SK-N-MC (cell line): Measurements from ENCODE around the gene GAS1.

ENCODE experiments used
- DNase-seq: peaks from one replicate; pipeline ENCODE4 v3.0.0-alpha.2; 2011; ENCODE audit warnings: low read depth, low spot score
- H3K27ac ChIP-seq: fragments of 200-600 bp; sonication (generic); 2 replicates; pipeline ENCODE4 v1.5.1; 2016; ENCODE audit warnings: mixed run types
- H3K36me3 ChIP-seq: fragments of 200-600 bp; sonication (generic); 2 replicates; pipeline ENCODE4 v1.6.1; 2017; ENCODE audit warnings: antibody characterized with exemption, low read length, mixed read lengths; ENCODE audit not compliant: insufficient read depth
- H3K4me3 ChIP-seq: fragments of 200-600 bp; sonication (generic); 2 replicates; pipeline ENCODE4 v1.5.1; 2016
- H3K9ac ChIP-seq: fragments of 200-600 bp; sonication (generic); 2 replicates; pipeline ENCODE4 v1.8.0; 2017; ENCODE audit warnings: mixed run types, mixed read lengths; ENCODE audit not compliant: insufficient read length
- H3K9me3 ChIP-seq: fragments of 200-600 bp; sonication (generic); 2 replicates; pipeline ENCODE4 v1.6.1; 2017; ENCODE audit warnings: low read depth, mild to moderate bottlenecking, antibody characterized with exemption, low read length, moderate library complexity, mixed read lengths
- EZH2 ChIP-seq: fragments of 200-600 bp; sonication (generic); IDR thresholded peaks from one replicate; pipeline ENCODE4 v1.6.1; 2017; ENCODE audit warnings: antibody characterized with exemption
- FOXP2 ChIP-seq: optimal IDR thresholded peaks from 2 replicates; pipeline ENCODE3; 2011; ENCODE audit warnings: mild to moderate bottlenecking, moderate library complexity; ENCODE audit not compliant: insufficient read depth; ENCODE audit errors: extremely low read length, control extremely low read depth
- POLR2AphosphoS5 ChIP-seq: IDR thresholded peaks from 2 replicates; pipeline ENCODE4 v1.6.1; 2012; ENCODE audit warnings: mild to moderate bottlenecking, low read depth, low read length, borderline replicate concordance

Gene GAS1, protein sequence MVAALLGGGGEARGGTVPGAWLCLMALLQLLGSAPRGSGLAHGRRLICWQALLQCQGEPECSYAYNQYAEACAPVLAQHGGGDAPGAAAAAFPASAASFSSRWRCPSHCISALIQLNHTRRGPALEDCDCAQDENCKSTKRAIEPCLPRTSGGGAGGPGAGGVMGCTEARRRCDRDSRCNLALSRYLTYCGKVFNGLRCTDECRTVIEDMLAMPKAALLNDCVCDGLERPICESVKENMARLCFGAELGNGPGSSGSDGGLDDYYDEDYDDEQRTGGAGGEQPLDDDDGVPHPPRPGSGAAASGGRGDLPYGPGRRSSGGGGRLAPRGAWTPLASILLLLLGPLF

DNA sequence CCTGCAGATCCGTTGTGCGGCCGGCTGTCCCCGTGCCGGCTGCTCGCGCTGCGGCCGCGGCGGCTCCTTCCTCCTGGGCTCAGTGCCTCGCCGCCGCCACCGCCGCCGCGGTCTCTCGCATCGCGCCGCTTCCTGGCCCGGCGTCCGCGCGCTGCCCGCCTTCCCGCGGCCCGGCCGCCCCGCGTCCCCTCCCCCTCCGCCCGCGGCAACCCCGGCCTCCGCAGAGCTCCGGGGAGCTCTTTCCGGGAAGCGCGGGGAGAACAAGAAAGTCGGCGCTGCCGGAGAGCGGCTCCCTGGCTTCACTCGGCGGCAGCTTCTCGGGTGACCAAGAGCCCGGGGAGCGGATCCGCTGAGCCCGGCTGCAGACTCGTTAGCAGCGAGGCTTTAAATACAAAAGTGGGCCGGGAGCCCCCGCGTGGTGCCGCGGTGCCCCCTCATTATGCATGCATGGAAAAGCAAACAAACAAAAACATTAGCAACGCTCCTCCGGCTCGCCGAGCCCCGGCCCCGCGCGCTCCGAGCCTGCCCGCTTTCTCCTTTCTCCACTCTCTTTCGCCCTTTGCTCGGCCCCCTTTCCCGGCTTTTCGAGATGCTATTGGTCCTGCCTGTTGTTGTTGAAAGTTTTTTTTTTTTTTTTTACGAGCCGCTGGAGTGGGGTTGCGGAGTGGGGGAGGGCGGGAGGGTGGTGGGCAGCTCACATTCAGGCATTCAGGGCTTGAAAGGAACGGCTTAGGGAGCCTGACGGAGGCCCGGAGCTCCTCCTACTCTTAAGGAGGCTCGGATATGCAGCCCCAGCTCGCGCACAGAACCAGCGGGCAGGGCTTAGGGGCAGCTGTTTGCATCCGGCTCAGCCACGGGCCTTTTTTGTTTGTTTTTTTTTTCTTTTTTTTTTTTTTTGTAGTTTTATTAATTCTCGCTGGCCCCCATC, at the start of gene GAS1:
Gene GAS1 (minus strand): TSS at position 361 of the 928 bp plus-strand sequence. CDS start 727 bp downstream, outside the sequence.
- Histone ChIP-seq H3K4me3 (peak within 1 kb of the TSS; percentile 99), H3K9ac (peak within 1 kb of the TSS; percentile 99), H3K36me3 (peaks cover 26% of the 10 kb centered on the region), H3K27ac (peak within 1 kb of the TSS; percentile 98), H3K9me3 (no peaks in the 10 kb centered on the region; the same call in 1 of the 2 replicates)
- TF ChIP-seq FOXP2, result no peak
- TF ChIP-seq EZH2, result no peak
- peak; percentile 90 for TF ChIP-seq POLR2AphosphoS5
- peak; percentile 85 for DNase-seq

DNA sequence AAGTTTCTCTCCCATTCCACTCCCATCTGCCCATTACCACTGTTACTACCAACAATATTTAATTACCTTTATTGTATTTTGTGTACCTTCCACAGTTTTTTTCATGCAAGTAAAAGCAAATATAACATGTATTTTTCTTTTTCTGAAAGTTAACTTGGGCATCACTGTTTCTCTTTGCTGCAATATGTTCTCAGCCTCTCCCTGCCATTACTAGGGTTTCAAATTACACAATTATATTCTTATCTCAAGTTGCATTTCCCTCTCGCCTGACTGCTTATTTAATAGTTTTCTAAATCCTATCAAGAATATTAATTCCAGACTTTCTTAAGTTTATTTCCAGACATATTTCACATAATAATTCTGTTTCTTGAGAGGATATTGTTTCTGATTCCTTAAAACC, 46.9 kb upstream of the GAS1 start:
- DNase-seq, result no peak
- H3K9ac ChIP-seq, result peak overlapping the region; percentile 54
- no peak for TF ChIP-seq POLR2AphosphoS5
- no peak for TF ChIP-seq EZH2
- TF ChIP-seq FOXP2, result no peak

DNA sequence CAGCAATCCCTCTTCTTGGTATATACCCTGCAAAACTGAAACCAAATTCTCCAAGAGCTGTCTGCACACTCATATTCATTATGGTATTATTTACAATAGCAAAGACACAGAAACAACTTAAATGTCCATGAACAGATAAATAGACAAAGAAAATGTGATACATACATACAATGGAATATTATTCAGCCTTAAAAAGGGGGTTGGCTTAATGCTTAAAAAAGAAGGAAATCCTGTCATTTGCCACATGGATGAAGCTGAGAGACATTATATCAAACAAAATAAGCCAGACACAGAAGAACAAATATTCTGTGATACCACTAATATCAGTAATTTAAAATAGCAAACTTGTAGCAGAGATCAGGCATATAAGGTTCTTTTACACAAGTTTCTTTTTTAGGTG, 46.5 kb upstream of the GAS1 start:
- no peaks in the 10 kb centered on the region for H3K9me3 ChIP-seq
- H3K4me3 ChIP-seq, result peak overlapping the region; percentile 55; the same call in 1 of the 2 replicates
- peak overlapping the region; percentile 83; the same call in 1 of the 2 replicates for H3K27ac ChIP-seq
- H3K36me3 ChIP-seq, result no peaks in the 10 kb centered on the region
- H3K9ac ChIP-seq, result no peak overlapping the region
- TF ChIP-seq EZH2 (no peak), POLR2AphosphoS5 (no peak), FOXP2 (no peak)
- no peak for DNase-seq

More for the DNA sequence above, 46.9 kb upstream of the GAS1 start:
- H3K36me3 ChIP-seq, result no peaks in the 10 kb centered on the region
- H3K4me3 ChIP-seq, result peak overlapping the region; percentile 55
- H3K9me3 ChIP-seq, result no peaks in the 10 kb centered on the region
- H3K27ac ChIP-seq, result peak overlapping the region; percentile 83

DNA sequence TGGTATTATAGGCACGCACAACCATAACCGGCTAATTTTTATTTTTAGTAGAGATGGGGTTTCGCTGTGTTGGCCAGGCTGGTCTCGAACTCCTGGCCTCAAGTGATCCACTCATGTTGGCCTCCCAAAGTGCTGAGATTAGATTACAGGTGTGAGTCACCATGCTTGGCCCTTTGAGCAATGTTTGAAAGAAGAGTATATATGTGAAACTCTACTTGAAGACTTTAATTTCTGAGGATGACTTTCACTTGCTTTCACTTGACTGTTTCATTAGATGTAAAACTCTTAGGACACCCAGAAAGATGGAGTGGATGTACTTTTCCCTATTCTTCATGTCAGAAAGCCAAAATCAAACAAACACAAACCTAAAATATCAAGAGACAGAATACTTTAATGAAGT, 43.8 kb upstream of the GAS1 start:
- Histone ChIP-seq H3K9ac (no peak overlapping the region), H3K9me3 (no peaks in the 10 kb centered on the region), H3K27ac (no peak overlapping the region), H3K4me3 (no peak overlapping the region), H3K36me3 (no peaks in the 10 kb centered on the region)
- TF ChIP-seq EZH2 (no peak), FOXP2 (no peak), POLR2AphosphoS5 (no peak)
- DNase-seq, result no peak

DNA sequence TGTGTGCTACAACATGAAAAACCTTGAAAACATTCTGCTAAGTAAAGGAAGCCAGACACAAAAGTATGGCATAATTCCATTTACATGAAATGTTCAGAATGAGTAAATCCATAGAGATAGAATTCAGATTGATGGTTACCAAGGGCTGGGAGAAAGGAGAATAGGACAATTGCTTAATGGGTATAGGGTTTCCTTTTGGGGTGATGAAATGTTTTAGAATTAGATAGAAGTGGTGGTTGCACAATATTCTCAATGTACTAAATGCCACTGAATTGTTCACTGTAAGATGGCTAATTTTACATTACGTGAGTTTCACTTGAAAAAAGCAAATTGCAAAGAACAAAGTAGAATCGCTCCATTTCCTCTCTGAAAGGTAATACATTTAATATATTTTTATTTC, 43.0 kb upstream of the GAS1 start:
- H3K9me3 ChIP-seq, result no peaks in the 10 kb centered on the region
- no peak overlapping the region for H3K9ac ChIP-seq
- TF ChIP-seq POLR2AphosphoS5 (no peak), EZH2 (no peak)
- H3K4me3 ChIP-seq, result no peak overlapping the region
- H3K36me3 ChIP-seq, result no peaks in the 10 kb centered on the region
- DNase-seq, result no peak
- no peak overlapping the region for H3K27ac ChIP-seq

DNA sequence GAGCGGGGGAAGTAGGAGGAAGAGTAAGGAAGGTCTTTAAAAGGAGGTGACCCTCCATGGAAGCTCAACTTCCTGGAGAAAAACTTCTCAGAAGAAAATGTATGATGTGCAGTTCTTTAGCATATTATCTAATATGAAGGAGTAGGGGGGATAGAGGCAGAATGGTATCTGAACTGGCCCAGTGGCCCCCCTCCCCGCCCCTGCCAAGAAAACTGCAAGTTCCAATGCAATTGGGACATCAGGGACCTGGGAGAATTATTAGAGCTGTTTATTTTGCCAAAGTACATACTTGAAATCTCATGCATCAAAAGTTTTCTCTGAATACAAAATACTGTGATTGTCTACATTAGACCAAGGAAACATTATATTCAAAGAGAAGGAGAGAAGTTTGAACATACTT, 40.6 kb upstream of the GAS1 start:
- no peak for DNase-seq
- no peak overlapping the region for H3K9ac ChIP-seq
- no peaks in the 10 kb centered on the region for H3K36me3 ChIP-seq
- no peaks in the 10 kb centered on the region for H3K9me3 ChIP-seq
- no peak overlapping the region for H3K27ac ChIP-seq
- TF ChIP-seq FOXP2, result no peak
- TF ChIP-seq EZH2, result no peak
- no peak for TF ChIP-seq POLR2AphosphoS5
- no peak overlapping the region for H3K4me3 ChIP-seq

DNA sequence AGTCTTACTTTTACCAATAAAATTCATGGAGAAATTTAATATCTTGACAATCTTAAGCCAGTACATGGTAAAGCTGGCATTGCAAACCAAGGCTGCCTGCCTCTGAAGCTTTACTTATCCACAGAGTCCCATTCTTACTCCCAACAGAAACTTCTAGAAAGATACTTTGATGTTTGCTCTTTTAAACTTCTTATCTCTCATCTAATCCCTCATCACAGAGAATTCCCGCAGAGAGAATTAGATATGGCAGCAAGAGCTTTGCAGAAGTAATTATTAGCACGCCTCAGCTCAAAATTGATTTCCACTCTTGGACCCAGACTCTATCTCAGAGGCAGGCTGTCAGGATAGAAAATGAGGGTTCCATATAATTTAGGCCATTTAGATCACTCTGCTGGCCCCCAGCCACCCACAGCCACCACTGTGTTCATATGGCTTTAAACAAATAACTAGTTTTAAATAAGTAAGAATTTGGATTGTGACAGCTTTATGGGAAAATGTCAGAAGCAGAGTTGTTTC, 37.9 kb upstream of the GAS1 start:
- no peak overlapping the region for H3K27ac ChIP-seq
- no peak for TF ChIP-seq FOXP2
- TF ChIP-seq POLR2AphosphoS5, result no peak
- no peak for TF ChIP-seq EZH2
- H3K36me3 ChIP-seq, result no peaks in the 10 kb centered on the region
- H3K4me3 ChIP-seq, result no peak overlapping the region
- no peak for DNase-seq
- H3K9me3 ChIP-seq, result no peaks in the 10 kb centered on the region
- H3K9ac ChIP-seq, result no peak overlapping the region
